Endothelial cell of umbilical vein (primary cell): ENCODE measurements around the gene SNRNP27. TPM values are rescaled to one million over a fixed set of nuclear protein-coding genes. Genes with fewer than 3 reads are reported as not detected.

Experiments
- BruUV-seq: library from RNA; stranded (reverse); fragments of 400-500 nt; replicated peaks from 2 replicates; lab custom pipeline; 2021; lab: Mats Ljungman, UMichigan
- CTCF ChIA-PET: fragments of 300-600, 350-600 bp; sonication (Branson Sonifier 250); formaldehyde crosslinking; loops from one replicate; lab custom pipeline; 2021; ENCODE audit warnings: antibody characterized with exemption, inconsistent platforms; lab: Charles Lee
- POLR2A ChIA-PET: fragments of 300-600, 350-600 bp; sonication (Branson Sonifier 250); formaldehyde crosslinking; loops from one replicate; lab custom pipeline; 2021; ENCODE audit warnings: antibody characterized with exemption, inconsistent platforms; lab: Charles Lee
- DNase-seq: peaks from one replicate; pipeline ENCODE4 v3.0.0-alpha.2; 2011; ENCODE audit warnings: low read depth, low spot score
- FAIRE-seq: peaks from 2 replicates; lab custom pipeline; 2011; peaks lifted over from hg19 to GRCh38; lab: Jason Lieb, UNC
- H2AFZ ChIP-seq: 2 replicates; pipeline ENCODE4 v1.6.0; 2012; ENCODE audit warnings: low read depth, low read length, control low read depth, inconsistent platforms
- H3K27ac ChIP-seq: 2 replicates; pipeline ENCODE4 v1.5.1; 2011; ENCODE audit warnings: low read depth, mild to moderate bottlenecking, control low read depth, low read length, moderate library complexity; ENCODE audit not compliant: insufficient read depth
- H3K27me3 ChIP-seq, 2 experiments: 2 replicates each; pipeline versions ENCODE4 v1.6.0 to v1.6.1; 2011; ENCODE audit warnings: low read length in 2 of 2, mixed read lengths in 1 of 2; ENCODE audit not compliant: control insufficient read depth in 2 of 2, insufficient read depth in 2 of 2
- H3K36me3 ChIP-seq, 2 experiments: 2 replicates in 1 of 2; 3 replicates in 1 of 2; pipeline ENCODE4 v1.5.1; 2011; ENCODE audit warnings: low read length in 2 of 2, mild to moderate bottlenecking in 1 of 2, moderate library complexity in 1 of 2; ENCODE audit not compliant: control insufficient read depth in 2 of 2, insufficient read depth in 2 of 2; ENCODE audit errors: extremely low read depth in 1 of 2
- H3K4me1 ChIP-seq: 3 replicates; pipeline ENCODE4 v1.5.1; 2011; ENCODE audit warnings: mild to moderate bottlenecking, low read length; ENCODE audit not compliant: control insufficient read depth, insufficient read depth; ENCODE audit errors: extremely low read depth
- H3K4me2 ChIP-seq: 2 replicates; pipeline ENCODE4 v1.6.1; 2011; ENCODE audit warnings: low read length, control low read depth, mixed read lengths; ENCODE audit not compliant: insufficient read depth
- H3K4me3 ChIP-seq, 3 experiments: fragments of 200-600 bp in 1 of 3; sonication (generic), shearing (Covaris generic) in 1 of 3; replicated peaks in 1 of 3; 2 replicates each; pipeline ENCODE4 v1.5.1; 2011 to 2016; ENCODE audit warnings: control low read depth in 3 of 3, low read length in 3 of 3, mild to moderate bottlenecking in 2 of 3, inconsistent platforms in 1 of 3, low read depth in 1 of 3, moderate library complexity in 1 of 3; ENCODE audit not compliant: insufficient read depth in 1 of 3
- H3K79me2 ChIP-seq: 2 replicates; pipeline ENCODE4 v1.6.0; 2012; ENCODE audit warnings: low read length, inconsistent platforms; ENCODE audit not compliant: control insufficient read depth, insufficient read depth
- H3K9ac ChIP-seq: replicated peaks from 2 replicates; pipeline ENCODE3; 2011; ENCODE audit warnings: low read length, control low read depth; ENCODE audit not compliant: insufficient read depth; ENCODE audit errors: extremely low read depth
- H3K9me1 ChIP-seq: replicated peaks from 3 replicates; pipeline ENCODE4 v1.6.0; 2011; ENCODE audit warnings: mild to moderate bottlenecking, low read length; ENCODE audit not compliant: control insufficient read depth, insufficient read depth; ENCODE audit errors: extremely low read depth
- H3K9me3 ChIP-seq: replicated peaks from 2 replicates; pipeline ENCODE4 v1.5.1; 2012; ENCODE audit warnings: low read length, inconsistent platforms; ENCODE audit not compliant: control insufficient read depth, insufficient read depth
- H4K20me1 ChIP-seq: replicated peaks from 2 replicates; pipeline ENCODE3; 2011; ENCODE audit warnings: mild to moderate bottlenecking, low read length; ENCODE audit not compliant: control insufficient read depth, insufficient read depth; ENCODE audit errors: extremely low read depth
- CTCF ChIP-seq, 2 donors: IDR thresholded peaks; 1 replicate in 1 of 2; 2 replicates in 1 of 2; pipeline ENCODE4 v1.5.1; 2011; ENCODE audit warnings: low read length in 2 of 2, mild to moderate bottlenecking in 2 of 2, moderate library complexity in 2 of 2, control low read depth in 1 of 2, inconsistent platforms in 1 of 2, low read depth in 1 of 2; ENCODE audit not compliant: insufficient read depth in 1 of 2; ENCODE audit errors: extremely low read depth in 1 of 2
- FOS ChIP-seq: IDR thresholded peaks from 2 replicates; pipeline ENCODE4 v1.6.1; 2011; ENCODE audit warnings: mild to moderate bottlenecking, low read length, moderate library complexity, borderline replicate concordance; ENCODE audit not compliant: insufficient read depth
- GATA2 ChIP-seq: IDR thresholded peaks from 2 replicates; pipeline ENCODE4 v1.7.0; 2011; ENCODE audit warnings: low read depth, mild to moderate bottlenecking, moderate library complexity, mixed read lengths, low read length; ENCODE audit not compliant: insufficient read length, insufficient read depth
- JUN ChIP-seq: IDR thresholded peaks from 2 replicates; pipeline ENCODE4 v1.6.1; 2011; ENCODE audit warnings: borderline replicate concordance, low read depth; ENCODE audit not compliant: insufficient read length, insufficient read depth
- MAX ChIP-seq: IDR thresholded peaks from 2 replicates; pipeline ENCODE4 v1.6.1; 2011; ENCODE audit not compliant: insufficient read depth, insufficient read length
- MYC ChIP-seq: IDR thresholded peaks from one replicate; pipeline ENCODE4 v1.6.1; 2011; ENCODE audit warnings: mild to moderate bottlenecking, low read depth, low read length
- POLR2A ChIP-seq: IDR thresholded peaks from 2 replicates; pipeline ENCODE4 v1.6.1; 2012; ENCODE audit warnings: low read depth, mild to moderate bottlenecking, control low read depth, low read length
- POLR2AphosphoS5 ChIP-seq: IDR thresholded peaks from 2 replicates; pipeline ENCODE4 v1.6.1; 2012; ENCODE audit warnings: low read depth, mild to moderate bottlenecking, control low read depth, low read length, moderate library complexity; ENCODE audit not compliant: insufficient read depth
- dilution Hi-C: fragments of 300-500 bp; cut with MboI; formaldehyde crosslinking; loops from one replicate; pipeline ENCODE4 v1.15.0; 2019; ENCODE audit warnings: low sequenced_read_pairs; ENCODE audit not compliant: extremely low pct_ligation_motif_present
- intact Hi-C: fragments of 100-400 bp; cut with micrococcal nuclease; formaldehyde crosslinking; loops from one replicate; pipeline ENCODE4 v1.10.0; 2022
- polyA plus RNA-seq, 4 experiments: library from polyadenylated mRNA; depleted of rRNA in 3 of 4; stranded (reverse) in 3 of 4; unstranded in 1 of 4; fragments of >200 nt; gene quantifications; 2 replicates each; pipeline versions ENCODE4 v1.2.1 to v1.2.3, GENCODE V29; 2011 to 2012; ENCODE audit warnings: missing spikeins in 1 of 4
- total RNA-seq: library from RNA; stranded (reverse); gene quantifications from 2 replicates; pipeline ENCODE4 v1.2.3, GENCODE V29; 2021

SNRNP27 gene
- total and polyA plus RNA-seq, 2 donors (not counting 3 experiments of a cell fraction or from before 2014, with no cell fraction given): 12.7 to 50.6 TPM

GRCh38 chr2:69933839-69934613, 40.3 kb downstream of the SNRNP27 start:
- DNase-seq: peak; percentile 87
- CTCF ChIA-PET: interaction anchor here (0.8 to 2.7 kb wide), 7 partner anchors 11 to 210 kb away, joined by 3 to 19 read pairs (median 8); partner anchors contain the start of gene MXD1
- H3K27ac ChIP-seq: peak overlapping the region; percentile 95

More at GRCh38 chr2:69933839-69934613, 40.3 kb downstream of the SNRNP27 start:
- no peaks in the 10 kb centered on the region for H4K20me1 ChIP-seq
- peak; percentile 96 for FAIRE-seq
- peaks cover 16 to 18% of the 10 kb centered on the region in 2 experiments for H3K36me3 ChIP-seq
- peak overlapping the region; percentile 0 for H2AFZ ChIP-seq
- H3K4me3 ChIP-seq: peak overlapping the region in 1 of 3 experiments; percentile 30
- no peaks in the 10 kb centered on the region for H3K9me1 ChIP-seq
- TSS peak; percentile 95 for BruUV-seq
- no peaks in the 10 kb centered on the region for H3K9me3 ChIP-seq
- POLR2A ChIA-PET: interaction anchor here (0.6 to 1.3 kb wide), 3 partner anchors 19 to 256 kb away, joined by 4 to 6 read pairs (median 4); partner anchors contain the start of gene MXD1
- H3K4me2 ChIP-seq: peak overlapping the region; percentile 78
- H3K79me2 ChIP-seq: peaks cover 4% of the 10 kb centered on the region
- TF ChIP-seq POLR2AphosphoS5: peak; percentile 60
- no peak for TF ChIP-seq CTCF (IDR thresholded peaks at IDR 0.05; ENCODE audit: extremely low read depth in 1 of 2, insufficient read depth in 1 of 2, low read depth in 1 of 2, low read length in 2 of 2)
- peak; percentile 82 for TF ChIP-seq FOS
- peak; percentile 63 for TF ChIP-seq JUN
- TF ChIP-seq MYC: no peak
- TF ChIP-seq POLR2A: peak; percentile 77
- peak; percentile 61 for TF ChIP-seq GATA2
- no peak for TF ChIP-seq MAX
- dilution Hi-C loops: no loop called here
- peaks cover 37% of the 10 kb centered on the region for H3K4me1 ChIP-seq
- H3K9ac ChIP-seq: peak overlapping the region; percentile 82
- intact Hi-C loops: loop anchor here (1.0 kb wide), 1 partner anchor 20 kb away; no protein-coding TSS in a partner anchor
- H3K27me3 ChIP-seq: no peaks in the 10 kb centered on the region
